Gastrocnemius medialis (tissue), 4 donors: Measurements from ENCODE around the gene SOAT2. TPM values are rescaled to one million over a fixed set of nuclear protein-coding genes. Genes with fewer than 3 reads are reported as not detected.
"Not testable (repeated sequence)": the region's sequence is repeated elsewhere in the genome, so short reads cannot be mapped to it uniquely, and the experiment has no call there.

Experiments used
- ATAC-seq, 2 donors: fragments of 150-250 bp; one replicate each; pipeline ENCODE4 v1.9.1; 2016
- DNase-seq, 2 donors: peaks; one replicate each; pipeline ENCODE4 v3.0.0-alpha.2; 2019
- H3K27ac ChIP-seq, 4 donors: fragments of 200-600 bp; sonication (generic); 1 replicate in 1 of 4; 2 replicates in 3 of 4; pipeline ENCODE4 v1.5.1; 2016 to 2018; ENCODE audit warnings: mild to moderate bottlenecking in 2 of 4, moderate library complexity in 1 of 4
- H3K27me3 ChIP-seq, 3 donors: fragments of 200-600 bp; sonication (generic) in 2 of 3; 1 replicate in 1 of 3; 2 replicates in 2 of 3; pipeline versions ENCODE4 v1.5.1 to v1.6.0; 2016 to 2019; ENCODE audit warnings: mild to moderate bottlenecking in 1 of 3, moderate library complexity in 1 of 3
- H3K36me3 ChIP-seq, 2 donors: fragments of 200-600 bp; sonication (generic) in 1 of 2; one replicate each; pipeline ENCODE4 v1.5.1; 2017 to 2018
- H3K4me1 ChIP-seq, 2 donors: fragments of 200-600 bp; sonication (generic) in 1 of 2; one replicate each; pipeline ENCODE4 v1.5.1; 2016 to 2017; ENCODE audit warnings: mild to moderate bottlenecking in 2 of 2
- H3K4me3 ChIP-seq, 4 donors: fragments of 200-600 bp; sonication (generic) in 3 of 4; 1 replicate in 1 of 4; 2 replicates in 3 of 4; pipeline ENCODE4 v1.5.1; 2016 to 2019; ENCODE audit warnings: mild to moderate bottlenecking in 2 of 4
- H3K9me3 ChIP-seq, 3 donors: fragments of 200-600 bp; sonication (generic) in 2 of 3; 1 replicate in 1 of 3; 2 replicates in 2 of 3; pipeline ENCODE4 v1.5.1; 2016 to 2019
- POLR2A ChIP-seq, 2 donors: fragments of 450-650 bp; IDR thresholded peaks; one replicate each; pipeline ENCODE4 v1.6.1; 2017; ENCODE audit warnings: antibody characterized with exemption in 2 of 2, mild to moderate bottlenecking in 2 of 2, moderate library complexity in 2 of 2
- in situ Hi-C, 4 donors: fragments of 200-750 bp; cut with MboI; loops; one replicate each; pipeline versions ENCODE4 v1.15.0 to v1.8.0; 2017; ENCODE audit warnings: low sequenced_read_pairs in 4 of 4
- intact Hi-C: fragments of 100-400 bp; cut with DNase I; formaldehyde crosslinking; loops from one replicate; pipeline ENCODE4 v1.15.1; 2023; ENCODE audit warnings: low total_unique reads
- total RNA-seq, 4 donors: library from RNA; depleted of rRNA; stranded (reverse); fragments of >200 nt; gene quantifications; one replicate each; pipeline versions ENCODE4 v1.1.0 to v1.2.3, GENCODE V29; 2016
- TF ChIP-seq, protein P1 (sequence below), 5 experiments: fragments of 450-650 bp in 3 of 5; fragments of 200-600 bp in 2 of 5; sonication (generic) in 2 of 5; IDR thresholded peaks in 4 of 5; conservative IDR thresholded peaks in 1 of 5; 1 replicate in 4 of 5; 2 replicates in 1 of 5; pipeline ENCODE4 v1.5.1; 2016 to 2019; ENCODE audit warnings: antibody characterized with exemption in 5 of 5, mild to moderate bottlenecking in 3 of 5, moderate library complexity in 3 of 5

SOAT2 gene
- total RNA-seq, 4 donors from 2014 or later = not detected

DNA sequence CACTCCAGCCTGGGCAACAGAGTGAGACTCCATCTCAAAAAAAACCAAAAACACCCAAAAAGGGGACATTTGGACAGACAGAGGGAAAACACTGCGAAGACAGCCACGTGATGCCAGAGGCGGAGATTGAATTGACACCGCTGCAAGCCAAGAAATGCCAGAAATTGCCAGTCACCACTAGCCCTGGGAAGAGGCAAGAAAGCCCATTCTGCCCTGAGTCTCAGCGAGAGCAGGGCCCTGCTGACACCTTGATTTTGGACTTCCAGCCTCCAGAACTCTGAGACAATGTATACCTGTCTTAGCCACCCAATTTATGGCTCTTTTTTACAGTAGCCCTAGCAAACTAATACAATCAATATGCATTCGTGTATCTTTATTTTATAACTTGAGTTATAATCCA, 13.2 kb upstream of the SOAT2 start:
- intact Hi-C loops (no loop called here), in situ Hi-C loops (no loop called here)
- Histone ChIP-seq H3K36me3 (no peaks in the 10 kb centered on the region), H3K4me1 (no peaks in the 10 kb centered on the region), H3K4me3 (no peak overlapping the region), H3K9me3 (no peaks in the 10 kb centered on the region), H3K27me3 (no peaks in the 10 kb centered on the region), H3K27ac (no peak overlapping the region)
- ATAC-seq (no peak), DNase-seq (no peak)
- no peak for TF ChIP-seq POLR2A (IDR thresholded peaks at IDR 0.05)
- TF ChIP-seq, protein P1, sequence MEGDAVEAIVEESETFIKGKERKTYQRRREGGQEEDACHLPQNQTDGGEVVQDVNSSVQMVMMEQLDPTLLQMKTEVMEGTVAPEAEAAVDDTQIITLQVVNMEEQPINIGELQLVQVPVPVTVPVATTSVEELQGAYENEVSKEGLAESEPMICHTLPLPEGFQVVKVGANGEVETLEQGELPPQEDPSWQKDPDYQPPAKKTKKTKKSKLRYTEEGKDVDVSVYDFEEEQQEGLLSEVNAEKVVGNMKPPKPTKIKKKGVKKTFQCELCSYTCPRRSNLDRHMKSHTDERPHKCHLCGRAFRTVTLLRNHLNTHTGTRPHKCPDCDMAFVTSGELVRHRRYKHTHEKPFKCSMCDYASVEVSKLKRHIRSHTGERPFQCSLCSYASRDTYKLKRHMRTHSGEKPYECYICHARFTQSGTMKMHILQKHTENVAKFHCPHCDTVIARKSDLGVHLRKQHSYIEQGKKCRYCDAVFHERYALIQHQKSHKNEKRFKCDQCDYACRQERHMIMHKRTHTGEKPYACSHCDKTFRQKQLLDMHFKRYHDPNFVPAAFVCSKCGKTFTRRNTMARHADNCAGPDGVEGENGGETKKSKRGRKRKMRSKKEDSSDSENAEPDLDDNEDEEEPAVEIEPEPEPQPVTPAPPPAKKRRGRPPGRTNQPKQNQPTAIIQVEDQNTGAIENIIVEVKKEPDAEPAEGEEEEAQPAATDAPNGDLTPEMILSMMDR (IDR thresholded peaks at IDR 0.05 in 4 of 5, conservative IDR thresholded peaks at IDR 0.05 in 1 of 5) = no peak

DNA sequence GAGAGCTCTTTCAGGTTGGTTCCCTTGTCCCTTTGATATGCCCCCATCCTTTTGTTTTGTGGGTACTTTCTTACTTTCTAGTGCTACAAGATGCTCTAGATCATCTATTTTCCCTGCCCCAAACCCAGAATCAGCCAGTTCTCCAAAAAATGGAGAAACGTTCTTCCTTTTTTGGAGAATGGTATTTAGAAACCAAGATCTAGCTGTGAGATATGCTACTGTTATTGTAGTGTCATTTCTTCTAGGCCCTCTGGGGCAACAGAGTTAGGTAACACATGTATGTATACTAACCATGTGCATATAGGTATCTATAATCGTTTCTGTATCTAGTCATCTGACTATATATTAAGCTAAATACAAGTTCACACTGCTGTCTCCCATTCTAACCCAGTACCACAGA, 12.7 kb upstream of the SOAT2 start:
- DNase-seq = no peak
- no peaks in the 10 kb centered on the region for H3K36me3 ChIP-seq
- intact Hi-C loops (no loop called here), in situ Hi-C loops (no loop called here)
- ATAC-seq = no peak
- no peaks in the 10 kb centered on the region for H3K9me3 ChIP-seq
- TF ChIP-seq, protein P1 (IDR thresholded peaks at IDR 0.05 in 4 of 5, conservative IDR thresholded peaks at IDR 0.05 in 1 of 5) = no peak
- TF ChIP-seq POLR2A (IDR thresholded peaks at IDR 0.05) = no peak
- H3K4me1 ChIP-seq = no peaks in the 10 kb centered on the region
- H3K27ac ChIP-seq = no peak overlapping the region
- H3K27me3 ChIP-seq = no peaks in the 10 kb centered on the region
- no peak overlapping the region for H3K4me3 ChIP-seq

DNA sequence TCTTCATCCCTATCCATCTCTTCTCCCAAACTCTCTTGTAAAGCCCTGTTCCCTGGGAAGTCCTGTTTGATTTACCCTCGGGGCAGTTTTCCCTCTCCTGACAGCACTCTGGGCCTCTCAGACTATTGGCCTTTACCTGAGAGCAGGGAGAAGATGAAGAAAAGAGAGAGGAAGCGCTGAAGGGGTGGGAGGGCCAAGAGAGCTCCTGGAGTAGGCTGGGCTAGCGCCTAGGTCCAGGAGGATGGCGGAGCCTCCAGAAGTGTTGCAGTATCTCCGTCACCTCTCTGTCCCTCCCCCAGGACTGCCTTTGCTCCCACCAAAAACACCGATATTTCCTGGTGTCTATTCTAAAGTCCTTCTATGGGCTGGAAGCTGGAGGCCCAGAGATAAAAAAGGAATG, 11.5 kb upstream of the SOAT2 start:
- peaks cover 0 to 6% of the 10 kb centered on the region in 2 donors for H3K4me1 ChIP-seq
- H3K9me3 ChIP-seq = no peaks in the 10 kb centered on the region
- in situ Hi-C loops = no loop called here
- no peaks in the 10 kb centered on the region for H3K36me3 ChIP-seq
- no peak overlapping the region for H3K27ac ChIP-seq
- H3K27me3 ChIP-seq = no peaks in the 10 kb centered on the region
- no peak for DNase-seq
- no peak for TF ChIP-seq POLR2A (IDR thresholded peaks at IDR 0.05)
- TF ChIP-seq, protein P1 (IDR thresholded peaks at IDR 0.05 in 4 of 5, conservative IDR thresholded peaks at IDR 0.05 in 1 of 5) = no peak
- intact Hi-C loops = no loop called here
- ATAC-seq = no peak
- no peak overlapping the region for H3K4me3 ChIP-seq

DNA sequence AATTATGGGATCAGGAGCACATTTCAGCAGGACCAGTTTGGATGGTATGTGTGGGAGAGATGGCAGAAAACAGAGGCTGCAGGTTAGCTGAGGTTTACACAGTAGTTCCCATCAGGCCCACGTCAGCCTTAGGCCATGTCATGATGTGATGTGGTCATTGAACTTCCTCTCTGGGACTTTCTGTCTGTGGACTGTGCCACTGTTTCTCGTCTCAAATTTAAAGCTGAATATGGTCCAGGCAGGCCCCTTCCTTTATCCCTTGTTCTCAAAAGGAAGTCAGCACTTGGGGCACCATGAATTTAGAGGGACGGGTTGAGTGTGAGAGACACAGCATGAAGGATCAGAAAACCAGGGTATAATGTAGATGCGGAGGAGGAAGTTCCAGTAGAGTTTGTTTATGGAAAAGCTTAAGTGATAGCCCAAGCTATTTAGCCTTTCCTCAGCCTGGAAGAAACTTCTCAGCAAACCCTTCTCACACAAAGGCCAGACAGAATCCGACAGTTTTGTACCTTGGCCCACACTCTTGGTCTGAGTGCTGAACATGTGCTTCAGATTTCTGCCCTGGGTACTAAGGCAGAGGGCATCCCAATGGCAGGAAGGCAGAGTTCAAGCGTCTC, 9.4 kb upstream of the SOAT2 start:
- Histone ChIP-seq H3K27me3 (no peaks in the 10 kb centered on the region), H3K36me3 (no peaks in the 10 kb centered on the region), H3K27ac (no peak overlapping the region), H3K4me3 (no peak overlapping the region), H3K4me1 (peaks cover 8 to 21% of the 10 kb centered on the region in 2 donors), H3K9me3 (no peaks in the 10 kb centered on the region)
- in situ Hi-C loops (no loop called here), intact Hi-C loops (no loop called here)
- no peak for DNase-seq
- TF ChIP-seq, protein P1 (IDR thresholded peaks at IDR 0.05 in 4 of 5, conservative IDR thresholded peaks at IDR 0.05 in 1 of 5) = no peak
- no peak for TF ChIP-seq POLR2A (IDR thresholded peaks at IDR 0.05)
- no peak for ATAC-seq

DNA sequence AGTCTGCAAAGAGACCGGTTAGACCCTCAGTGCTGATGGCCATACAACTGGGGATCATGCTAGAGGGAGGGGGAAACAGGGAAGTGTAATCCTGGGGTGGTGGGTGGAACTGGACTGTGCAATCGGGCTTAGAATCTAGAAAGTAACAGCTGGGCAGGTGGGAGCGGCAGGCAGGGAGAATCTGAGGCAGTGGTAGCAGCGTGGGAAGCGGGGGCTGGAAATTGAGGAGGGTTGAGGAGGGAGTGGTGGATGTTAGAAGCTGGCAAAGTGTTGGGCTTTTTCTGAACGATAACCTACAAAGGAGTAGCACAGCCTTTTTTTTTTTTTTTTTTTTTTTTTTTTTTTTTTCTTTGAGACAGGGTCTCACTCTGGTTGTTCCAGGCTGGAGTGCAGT, 8.9 kb upstream of the SOAT2 start:
- no peaks in the 10 kb centered on the region for H3K27me3 ChIP-seq
- ATAC-seq (no peak), DNase-seq (no peak)
- no peak overlapping the region for H3K4me3 ChIP-seq
- intact Hi-C loops (no loop called here), in situ Hi-C loops (no loop called here)
- TF ChIP-seq, protein P1 (IDR thresholded peaks at IDR 0.05 in 4 of 5, conservative IDR thresholded peaks at IDR 0.05 in 1 of 5) = no peak
- TF ChIP-seq POLR2A (IDR thresholded peaks at IDR 0.05) = no peak
- H3K4me1 ChIP-seq = peaks cover 11 to 21% of the 10 kb centered on the region in 2 donors
- H3K27ac ChIP-seq = no peak overlapping the region
- H3K9me3 ChIP-seq = no peaks in the 10 kb centered on the region
- H3K36me3 ChIP-seq = no peaks in the 10 kb centered on the region

DNA sequence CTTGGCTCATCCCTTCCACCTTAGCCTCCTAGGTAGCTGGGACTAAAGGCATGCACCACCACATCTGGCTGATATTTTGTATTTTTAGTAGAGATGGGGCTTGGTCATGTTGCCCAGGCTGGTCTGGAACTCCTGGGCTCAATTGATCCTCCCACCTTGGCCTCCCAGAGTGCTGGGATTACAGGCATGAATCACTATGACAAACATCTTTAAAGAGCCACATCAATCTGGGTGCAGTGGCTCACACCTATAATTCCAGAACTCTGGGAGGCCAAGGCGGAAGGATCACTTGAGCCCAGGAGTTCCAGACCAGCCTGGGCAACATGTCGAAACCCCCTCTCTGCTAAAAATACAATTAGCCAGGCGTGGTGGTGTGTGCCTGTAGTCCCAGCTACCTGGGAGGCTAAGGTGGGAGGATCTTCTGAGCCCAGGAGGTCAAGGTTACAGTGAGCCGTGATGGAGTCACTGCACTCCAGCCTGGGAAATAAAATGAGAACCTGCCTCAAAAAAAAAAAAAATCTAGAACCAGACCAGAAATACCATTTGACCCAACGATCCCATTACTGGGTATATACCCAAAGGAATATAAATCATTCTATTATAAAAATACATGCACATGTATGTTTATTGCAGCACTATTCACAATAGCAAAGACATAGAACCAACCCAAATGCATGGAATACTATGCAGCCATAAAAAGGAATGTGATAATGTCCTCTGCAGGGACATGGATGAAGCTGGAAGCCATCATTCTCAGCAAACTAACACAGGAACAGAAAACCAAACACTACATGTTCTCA, 8.3 kb upstream of the SOAT2 start:
- H3K4me1 ChIP-seq = peaks cover 12 to 21% of the 10 kb centered on the region in 2 donors
- H3K9me3 ChIP-seq, H3K4me3 ChIP-seq, H3K36me3 ChIP-seq, H3K27ac ChIP-seq, H3K27me3 ChIP-seq, DNase-seq, in situ Hi-C loops, ATAC-seq: not testable (repeated sequence)
- intact Hi-C loops = loop anchor here (5.0 kb wide), 1 partner anchor 208 kb away; no protein-coding TSS in a partner anchor

DNA sequence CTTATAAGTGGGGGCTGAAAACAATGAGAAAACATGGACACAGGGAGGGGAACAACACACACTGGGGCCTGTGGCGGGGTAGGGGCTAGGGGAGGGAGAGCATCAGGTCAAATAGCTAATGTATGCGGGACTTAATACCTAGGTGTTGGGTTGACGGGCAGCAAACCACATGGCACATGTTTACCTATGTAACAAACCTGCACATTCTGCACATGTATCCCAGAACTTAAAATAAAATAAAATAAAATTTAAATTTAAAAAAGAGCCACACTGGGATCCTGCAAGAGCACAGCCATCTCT, 7.7 kb upstream of the SOAT2 start:
- DNase-seq, H3K36me3 ChIP-seq, in situ Hi-C loops, H3K4me3 ChIP-seq, H3K27me3 ChIP-seq, H3K9me3 ChIP-seq, ATAC-seq: not testable (repeated sequence)
- intact Hi-C loops = loop anchor here (5.0 kb wide), 1 partner anchor 208 kb away; no protein-coding TSS in a partner anchor
- Histone ChIP-seq H3K4me1 (peaks cover 12 to 21% of the 10 kb centered on the region in 2 donors), H3K27ac (peak overlapping the region in 3 of 4 donors; percentile 69 to 81 (median 80))
